ENCODE data around the gene UBXN7. TPM values are rescaled to one million over a fixed set of nuclear protein-coding genes. Genes with fewer than 3 reads are reported as not detected.

UBXN7 gene
- total and polyA plus RNA-seq, 9 of the 15 experiments (the other 6 are each of a cell fraction or from before 2014, with no cell fraction given) = 3.5 to 44.6 (median 13.4) TPM

GRCh38 chr3:196339493-196340254 is 92.6 kb downstream of the UBXN7 start (continued):
- TF ChIP-seq ZNF766 (CRISPR knock-in tag; conservative IDR thresholded peaks at IDR 0.05) (peak; percentile 50; the same call in 1 of the 2 replicates), CREBBP (IDR thresholded peaks at IDR 0.05; ENCODE audit: low read depth, low read length) (no peak), ELF2 (CRISPR knock-in tag; IDR thresholded peaks at IDR 0.05) (no peak), TEAD2 (tag; IDR thresholded peaks at IDR 0.05) (no peak; the same call in 1 of the 2 replicates), SNRNP70 (optimal IDR thresholded peaks at IDR 0.05; ENCODE audit: low read depth, low read length) (no peak), CGGBP1 (CRISPR knock-in tag; IDR thresholded peaks at IDR 0.05) (no peak), POLR3A (IDR thresholded peaks at IDR 0.05; ENCODE audit: borderline replicate concordance, extremely low read depth, insufficient read depth, insufficient read length) (no peak), ETV6 (IDR thresholded peaks at IDR 0.05; ENCODE audit: borderline replicate concordance in 1 of 2, low read depth in 2 of 2, low read length in 1 of 2) (no peak), ETV6 (CRISPR knock-in tag; IDR thresholded peaks at IDR 0.05; ENCODE audit: borderline replicate concordance) (no peak), NR2F6 (CRISPR knock-in tag; IDR thresholded peaks at IDR 0.05) (no peak), CEBPG (CRISPR knock-in tag; IDR thresholded peaks at IDR 0.05) (0 out of 2 replicates have a peak, but pooled peaks have one; percentile 33), CEBPG (tag; conservative IDR thresholded peaks at IDR 0.05 in 1 of 2, IDR thresholded peaks at IDR 0.05 in 1 of 2) (peak in 1 of 2 experiments; percentile 27; a peak in 1 of 4 replicates), POLR2AphosphoS5 (IDR thresholded peaks at IDR 0.05; ENCODE audit: control insufficient read depth, insufficient read depth, low read depth, low read length) (peak; percentile 47; the same call in 1 of the 2 replicates), FOSL1 (tag; conservative IDR thresholded peaks at IDR 0.05) (peak; percentile 97), MIER1 (IDR thresholded peaks at IDR 0.05; ENCODE audit: low read depth) (no peak), NFIC (IDR thresholded peaks at IDR 0.05) (0 out of 2 replicates have a peak, but pooled peaks have one; percentile 24), SMAD4 (CRISPR knock-in tag; conservative IDR thresholded peaks at IDR 0.05) (0 out of 2 replicates have a peak, but pooled peaks have one; percentile 28), SOX6 (IDR thresholded peaks at IDR 0.05) (peak; percentile 24; the same call in 1 of the 2 replicates), SMARCE1 (IDR thresholded peaks at IDR 0.05) (peak; percentile 76), ZNF318 (IDR thresholded peaks at IDR 0.05; ENCODE audit: borderline replicate concordance in 1 of 2, low read depth in 1 of 2) (peak in 1 of 2 experiments; percentile 67; a peak in 1 of 4 replicates)

Measured in K562 (cell line).